DND-41 (cell line): ENCODE data around the gene TSC2.

Source experiments
- ATAC-seq: fragments of 200-7000 bp; cut with Tn5 transposase; 3 replicates; pipeline ENCODE4 v1.9.1; 2021; ENCODE audit warnings: low read depth; ENCODE audit not compliant: insufficient read depth
- DNase-seq: peaks from one replicate; pipeline ENCODE4 v3.0.0-alpha.2; 2020
- H2AFZ ChIP-seq: 2 replicates; pipeline ENCODE4 v1.6.0; 2012; ENCODE audit warnings: low read depth, low read length
- H3K27ac ChIP-seq: 2 replicates; pipeline ENCODE4 v1.5.1; 2012; ENCODE audit warnings: low read length, inconsistent platforms
- H3K27me3 ChIP-seq: fragments of 200-600 bp; sonication (generic); 2 replicates; pipeline ENCODE4 v1.6.0; 2012; ENCODE audit warnings: low read length, mild to moderate bottlenecking, inconsistent platforms; ENCODE audit not compliant: insufficient read depth, poor library complexity
- H3K36me3 ChIP-seq: 2 replicates; pipeline ENCODE4 v1.5.1; 2012; ENCODE audit warnings: low read length, inconsistent platforms; ENCODE audit not compliant: insufficient read depth
- H3K4me1 ChIP-seq: 2 replicates; pipeline ENCODE4 v1.5.1; 2012; ENCODE audit warnings: mild to moderate bottlenecking, low read length; ENCODE audit not compliant: insufficient read depth
- H3K4me2 ChIP-seq: 2 replicates; pipeline ENCODE4 v1.6.0; 2012; ENCODE audit warnings: mild to moderate bottlenecking, moderate library complexity, low read length, inconsistent platforms; ENCODE audit not compliant: insufficient read depth
- H3K4me3 ChIP-seq, 2 experiments: fragments of 200-600 bp in 1 of 2; shearing (Covaris generic) in 1 of 2; 2 replicates each; pipeline ENCODE4 v1.5.1; 2012 to 2016; ENCODE audit warnings: inconsistent platforms in 2 of 2, low read length in 2 of 2, mild to moderate bottlenecking in 2 of 2, low read depth in 1 of 2, moderate library complexity in 1 of 2
- H3K79me2 ChIP-seq: 2 replicates; pipeline ENCODE4 v1.6.0; 2012; ENCODE audit warnings: low read length, inconsistent platforms; ENCODE audit not compliant: insufficient read depth
- H3K9ac ChIP-seq: 2 replicates; pipeline ENCODE4 v1.6.0; 2012; ENCODE audit warnings: low read depth, mild to moderate bottlenecking, inconsistent platforms, low read length, moderate library complexity
- H3K9me3 ChIP-seq: 2 replicates; pipeline ENCODE4 v1.5.1; 2012; ENCODE audit warnings: low read length, moderate library complexity, mild to moderate bottlenecking, inconsistent platforms; ENCODE audit not compliant: insufficient read depth, severe bottlenecking
- H4K20me1 ChIP-seq: 2 replicates; pipeline ENCODE4 v1.6.0; 2012; ENCODE audit warnings: low read length; ENCODE audit not compliant: insufficient read depth
- CTCF ChIP-seq: IDR thresholded peaks from 2 replicates; pipeline ENCODE4 v1.5.1; 2012; ENCODE audit warnings: borderline replicate concordance, low read length, moderate library complexity, mild to moderate bottlenecking; ENCODE audit not compliant: poor library complexity, severe bottlenecking; ENCODE audit errors: extremely low read depth
- EZH2 ChIP-seq: IDR thresholded peaks from 3 replicates; pipeline ENCODE4 v1.6.1; 2012; ENCODE audit warnings: borderline replicate concordance, low read depth, mild to moderate bottlenecking, moderate library complexity, low read length, inconsistent platforms; ENCODE audit not compliant: severe bottlenecking

The TSC2 gene

GRCh38 chr16:2086812-2087747 lies 39.3 kb downstream of the TSC2 start:
- TF ChIP-seq EZH2 (no peak), CTCF (no peak)
- Histone ChIP-seq H3K36me3 (peaks cover 92% of the 10 kb centered on the region), H3K9me3 (no peaks in the 10 kb centered on the region), H3K27ac (no peak overlapping the region), H3K4me1 (no peaks in the 10 kb centered on the region), H2AFZ (no peak overlapping the region), H3K4me2 (no peak overlapping the region), H3K79me2 (no peaks in the 10 kb centered on the region), H3K9ac (no peak overlapping the region), H3K4me3 (no peak overlapping the region), H4K20me1 (peaks cover 16% of the 10 kb centered on the region), H3K27me3 (no peaks in the 10 kb centered on the region)
- DNase-seq: no peak
- 0 out of 3 replicates have a peak, but pooled peaks have one; percentile 11 for ATAC-seq

GRCh38 chr16:2087748-2088631 lies 40.2 kb downstream of the TSC2 start:
- no peak overlapping the region for H3K27ac ChIP-seq
- H3K4me3 ChIP-seq: no peak overlapping the region
- no peaks in the 10 kb centered on the region for H3K9me3 ChIP-seq
- no peaks in the 10 kb centered on the region for H3K4me1 ChIP-seq
- H3K4me2 ChIP-seq: no peak overlapping the region
- TF ChIP-seq EZH2: no peak
- ATAC-seq (no peak), DNase-seq (no peak)
- H3K36me3 ChIP-seq: peaks cover 93% of the 10 kb centered on the region
- H3K9ac ChIP-seq: no peak overlapping the region
- H2AFZ ChIP-seq: no peak overlapping the region
- no peaks in the 10 kb centered on the region for H3K27me3 ChIP-seq
- no peaks in the 10 kb centered on the region for H3K79me2 ChIP-seq
- H4K20me1 ChIP-seq: peaks cover 16% of the 10 kb centered on the region

- no peak for DNase-seq
- TF ChIP-seq CTCF: no peak
- no peak for TF ChIP-seq EZH2
- Histone ChIP-seq H3K36me3 (peaks cover 91% of the 10 kb centered on the region), H3K27ac (no peak overlapping the region), H3K27me3 (no peaks in the 10 kb centered on the region), H2AFZ (no peak overlapping the region), H3K4me3 (no peak overlapping the region), H4K20me1 (peaks cover 16% of the 10 kb centered on the region), H3K9me3 (no peaks in the 10 kb centered on the region), H3K79me2 (no peaks in the 10 kb centered on the region), H3K9ac (no peak overlapping the region), H3K4me2 (no peak overlapping the region), H3K4me1 (no peaks in the 10 kb centered on the region)
- ATAC-seq: no peak
Measured at GRCh38 chr16:2088759-2089358, 41.1 kb downstream of the TSC2 start.
